ENCODE results near the gene EMP1. TPM values are rescaled to one million over a fixed set of nuclear protein-coding genes. Genes with fewer than 3 reads are reported as not detected.

The EMP1 gene
- polyA plus RNA-seq, 1 experiment, result 209 TPM

DNA sequence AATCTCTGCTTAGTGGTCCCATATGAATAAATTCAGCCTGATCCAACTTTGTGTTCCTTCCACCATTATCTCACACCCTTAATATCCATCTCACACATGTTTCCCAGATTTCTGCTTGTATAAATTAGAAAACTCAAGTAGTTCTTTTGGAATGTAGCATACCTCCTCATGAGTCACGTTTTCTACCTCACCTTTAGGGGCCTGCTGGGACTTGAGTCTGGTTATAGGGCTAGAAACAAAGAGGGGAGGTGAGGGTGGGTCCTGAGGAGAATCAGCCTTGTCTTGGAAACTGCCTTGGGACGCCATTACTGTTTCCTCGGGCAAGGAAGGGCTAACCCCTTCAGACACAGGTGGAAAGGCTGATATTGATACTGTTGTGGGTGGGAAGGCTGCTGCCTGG, 51.1 kb downstream of the EMP1 start:
- CTCF ChIA-PET, result interaction anchor here (5.7 kb wide), 1 partner anchor 8 kb away, joined by 61 read pairs; no protein-coding TSS in a partner anchor
- POLR2A ChIA-PET, result no interaction called here
- H3K9me3 ChIP-seq (ENCODE audit: control insufficient read depth, insufficient read depth, low read length), result no peaks in the 10 kb centered on the region
- TF ChIP-seq CTCF (IDR thresholded peaks at IDR 0.05; ENCODE audit: low read depth, low read length), result no peak
- no peak overlapping the region for H3K4me3 ChIP-seq (ENCODE audit: low read depth, low read length)
- no peak for DNase-seq (ENCODE audit: low read depth, low spot score)
- no peaks in the 10 kb centered on the region for H3K27me3 ChIP-seq (ENCODE audit: control insufficient read depth, insufficient read depth, low read length)
- H3K27ac ChIP-seq (ENCODE audit: low read depth, low read length), result no peak overlapping the region

DNA sequence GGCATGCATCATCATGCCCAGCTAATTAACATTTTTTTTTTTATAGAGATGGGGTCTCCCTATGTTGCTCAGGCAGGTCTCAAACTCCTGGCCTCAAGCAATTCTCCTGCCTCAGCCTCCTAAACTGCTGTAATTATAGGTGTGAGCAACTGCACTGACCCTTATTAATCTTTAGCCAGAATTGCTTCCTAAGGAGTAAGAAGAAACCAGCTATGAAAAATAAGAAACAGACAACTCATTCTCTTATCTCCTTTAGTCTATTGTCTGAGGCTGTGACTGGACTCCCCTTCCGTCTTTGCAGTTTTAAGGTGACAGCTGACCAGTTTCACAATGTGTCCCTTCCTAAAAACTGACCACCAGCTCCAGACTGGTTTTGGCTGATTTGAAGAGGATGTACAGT, 52.4 kb downstream of the EMP1 start:
- Histone ChIP-seq H3K4me3 (ENCODE audit: low read depth, low read length) (no peak overlapping the region), H3K27ac (ENCODE audit: low read depth, low read length) (no peak overlapping the region), H3K9me3 (ENCODE audit: control insufficient read depth, insufficient read depth, low read length) (no peaks in the 10 kb centered on the region), H3K27me3 (ENCODE audit: control insufficient read depth, insufficient read depth, low read length) (no peaks in the 10 kb centered on the region)
- POLR2A ChIA-PET, result no interaction called here
- DNase-seq (ENCODE audit: low read depth, low spot score), result no peak
- TF ChIP-seq CTCF (IDR thresholded peaks at IDR 0.05; ENCODE audit: low read depth, low read length), result no peak
- CTCF ChIA-PET, result interaction anchor here (0.6 kb wide), 1 partner anchor 29 kb away, joined by 3 read pairs; no protein-coding TSS in a partner anchor

GRCh38 chr12:13250416-13250815, 53.9 kb downstream of the EMP1 start:
- ChIA-PET POLR2A (interaction anchor here (0.5 kb wide), 1 partner anchor 328 kb away, joined by 4 read pairs; no protein-coding TSS in a partner anchor), CTCF (interaction anchor here (0.6 kb wide), 1 partner anchor 88 kb away, joined by 3 read pairs; no protein-coding TSS in a partner anchor)
- DNase-seq (ENCODE audit: low read depth, low spot score), result peak; percentile 24
- Histone ChIP-seq H3K9me3 (ENCODE audit: control insufficient read depth, insufficient read depth, low read length) (no peaks in the 10 kb centered on the region), H3K4me3 (ENCODE audit: low read depth, low read length) (no peak overlapping the region), H3K27ac (ENCODE audit: low read depth, low read length) (no peak overlapping the region), H3K27me3 (ENCODE audit: control insufficient read depth, insufficient read depth, low read length) (no peaks in the 10 kb centered on the region)
- TF ChIP-seq CTCF (IDR thresholded peaks at IDR 0.05; ENCODE audit: low read depth, low read length), result no peak

GRCh38 chr12:13251521-13251920, 55.0 kb downstream of the EMP1 start:
- CTCF ChIA-PET, result no interaction called here
- H3K27me3 ChIP-seq (ENCODE audit: control insufficient read depth, insufficient read depth, low read length), result no peaks in the 10 kb centered on the region
- H3K27ac ChIP-seq (ENCODE audit: low read depth, low read length), result no peak overlapping the region
- no peak for TF ChIP-seq CTCF (IDR thresholded peaks at IDR 0.05; ENCODE audit: low read depth, low read length)
- no peak for DNase-seq (ENCODE audit: low read depth, low spot score)
- no peaks in the 10 kb centered on the region for H3K9me3 ChIP-seq (ENCODE audit: control insufficient read depth, insufficient read depth, low read length)
- POLR2A ChIA-PET, result no interaction called here
- H3K4me3 ChIP-seq (ENCODE audit: low read depth, low read length), result no peak overlapping the region

DNA sequence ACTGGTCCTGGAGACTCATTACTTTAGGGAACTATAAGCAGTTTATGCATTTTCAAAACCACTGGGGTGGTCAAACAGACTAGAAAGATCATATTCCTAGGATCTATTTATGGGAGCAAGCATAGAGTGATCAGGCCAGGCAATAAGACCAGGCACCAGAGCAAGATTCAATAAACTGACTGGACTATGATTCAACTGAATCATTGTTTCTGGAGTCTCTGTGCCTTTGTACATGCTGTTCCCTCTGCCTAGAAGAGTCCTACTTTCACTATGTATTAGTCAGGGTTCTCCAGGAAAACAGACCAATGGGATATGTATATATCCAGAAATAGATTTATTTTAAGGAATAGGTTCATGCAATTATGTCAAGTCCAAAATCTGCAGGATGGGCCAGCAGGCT, 55.5 kb downstream of the EMP1 start:
- no peak for DNase-seq (ENCODE audit: low read depth, low spot score)
- no peak overlapping the region for H3K4me3 ChIP-seq (ENCODE audit: low read depth, low read length)
- no peak overlapping the region for H3K27ac ChIP-seq (ENCODE audit: low read depth, low read length)
- H3K9me3 ChIP-seq (ENCODE audit: control insufficient read depth, insufficient read depth, low read length), result no peaks in the 10 kb centered on the region
- ChIA-PET CTCF (interaction anchor here (0.9 to 1.2 kb wide), 3 partner anchors 26 to 283 kb away, joined by 3 to 5 read pairs (median 4); no protein-coding TSS in a partner anchor), POLR2A (no interaction called here)
- no peaks in the 10 kb centered on the region for H3K27me3 ChIP-seq (ENCODE audit: control insufficient read depth, insufficient read depth, low read length)
- no peak for TF ChIP-seq CTCF (IDR thresholded peaks at IDR 0.05; ENCODE audit: low read depth, low read length)

All from AG04450 (cell line).